ENCODE measurements around the gene PSEN1.
"Not testable (repeated sequence)": the region's sequence is repeated elsewhere in the genome, so short reads cannot be mapped to it uniquely, and the experiment has no call there.

Gene PSEN1

GRCh38 chr14:73167727-73168126 lies 31.4 kb downstream of the PSEN1 start:
- DNase-seq: no peak

DNA sequence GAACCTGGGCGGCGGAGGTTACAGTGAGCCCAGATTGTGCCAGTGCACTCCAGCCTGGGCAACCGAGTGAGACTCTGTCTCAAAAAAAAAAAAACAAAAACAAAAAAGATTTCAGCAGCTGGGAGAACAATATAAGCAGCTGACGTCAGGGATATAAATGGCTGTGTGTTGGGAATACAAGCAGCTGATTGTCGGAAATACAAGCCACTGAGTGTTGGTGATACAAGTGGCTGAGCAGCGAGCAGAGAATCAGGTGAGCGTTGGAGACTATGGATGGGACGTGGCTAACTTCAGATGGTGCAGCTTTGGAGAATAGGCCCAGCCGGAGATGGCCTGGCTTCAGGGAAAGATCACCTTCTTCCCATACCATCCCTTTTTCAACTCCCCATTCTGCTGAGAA lies 32.0 kb downstream of the PSEN1 start:
- no peak for DNase-seq

DNA sequence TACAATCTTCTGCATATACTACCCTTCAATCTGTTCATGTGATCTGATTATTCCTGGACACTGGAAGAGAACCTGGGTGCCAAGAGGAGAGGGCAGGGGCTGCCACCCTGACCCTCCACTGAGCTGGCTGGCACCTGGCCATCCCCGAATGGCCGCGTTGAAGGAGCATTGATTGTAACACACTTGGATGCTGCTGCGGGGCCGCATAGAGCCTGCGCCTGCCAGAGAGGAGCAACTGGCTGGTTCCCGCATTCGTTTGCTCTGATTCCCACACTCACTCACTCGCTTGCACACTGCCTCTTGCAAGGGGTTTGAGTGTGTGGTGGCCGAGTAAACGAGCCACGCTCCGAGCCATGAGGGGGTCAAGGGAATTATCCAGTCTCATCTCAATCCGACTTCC lies 32.4 kb downstream of the PSEN1 start:
- no peak for DNase-seq

DNA sequence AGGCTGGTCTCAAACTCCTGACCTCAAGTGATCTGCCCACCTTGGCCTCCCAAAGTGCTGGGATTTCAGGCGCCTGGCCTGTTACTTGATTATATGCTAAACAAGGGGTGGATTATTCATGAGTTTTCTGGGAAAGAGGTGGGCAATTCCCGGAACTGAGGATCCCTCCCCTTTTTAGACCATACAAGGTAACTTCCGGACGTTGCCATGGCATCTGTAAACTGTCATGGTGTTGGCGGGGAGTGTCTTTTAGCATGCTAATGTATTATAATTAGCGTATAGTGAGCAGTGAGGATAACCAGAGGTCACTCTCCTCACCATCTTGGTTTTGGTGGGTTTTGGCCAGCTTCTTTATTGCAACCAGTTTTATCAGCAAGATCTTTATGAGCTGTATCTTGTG lies 33.5 kb downstream of the PSEN1 start:
- not testable (repeated sequence) for DNase-seq

GRCh38 chr14:73170686-73171085 lies 34.4 kb downstream of the PSEN1 start:
- no peak for DNase-seq

GRCh38 chr14:73172500-73172899 lies 36.2 kb downstream of the PSEN1 start:
- no peak for DNase-seq

- DNase-seq: no peak
Measured at GRCh38 chr14:73173092-73173735, 36.9 kb downstream of the PSEN1 start.

- no peak for DNase-seq
Measured at GRCh38 chr14:73176685-73177084, 40.4 kb downstream of the PSEN1 start.

DNA sequence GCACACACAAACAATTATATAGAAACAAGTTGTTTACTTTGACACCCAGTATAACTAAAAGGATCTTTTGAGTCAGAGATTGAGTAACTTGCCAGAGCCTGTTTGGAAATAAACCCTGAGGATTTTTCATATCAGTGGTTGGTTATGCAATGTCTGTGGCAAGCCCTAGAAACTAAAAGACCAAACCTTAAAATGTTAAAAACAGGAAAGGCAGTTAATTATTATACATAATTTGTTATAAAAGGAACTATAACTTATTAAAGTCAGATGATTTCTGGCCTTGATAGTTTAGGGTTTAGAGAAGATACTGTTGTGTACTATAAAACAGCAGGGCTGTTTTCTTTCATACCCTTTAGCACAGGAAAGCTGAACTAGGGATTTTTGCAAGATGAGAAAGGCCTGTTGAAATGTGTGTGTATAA lies 44.1 kb downstream of the PSEN1 start:
- DNase-seq: no peak

DNA sequence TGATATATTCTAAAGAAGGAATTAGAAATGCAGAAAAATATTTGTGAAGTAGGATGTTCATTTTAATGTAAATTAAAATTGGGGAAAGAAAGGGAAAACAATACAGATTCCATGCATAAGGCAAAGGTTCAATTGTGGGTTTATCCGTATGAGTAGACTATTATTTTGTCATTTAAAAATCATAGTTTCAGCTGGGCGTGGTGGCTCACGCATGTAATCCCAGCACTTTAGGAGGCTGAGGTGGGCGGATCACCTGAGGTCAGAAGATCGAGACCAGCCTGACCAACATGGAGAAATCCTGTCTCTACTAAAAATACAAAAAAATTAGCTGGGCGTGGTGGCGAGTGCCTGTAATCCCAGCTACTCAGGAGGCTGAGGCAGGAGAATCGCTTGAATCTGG lies 44.7 kb downstream of the PSEN1 start:
- not testable (repeated sequence) for DNase-seq

DNA sequence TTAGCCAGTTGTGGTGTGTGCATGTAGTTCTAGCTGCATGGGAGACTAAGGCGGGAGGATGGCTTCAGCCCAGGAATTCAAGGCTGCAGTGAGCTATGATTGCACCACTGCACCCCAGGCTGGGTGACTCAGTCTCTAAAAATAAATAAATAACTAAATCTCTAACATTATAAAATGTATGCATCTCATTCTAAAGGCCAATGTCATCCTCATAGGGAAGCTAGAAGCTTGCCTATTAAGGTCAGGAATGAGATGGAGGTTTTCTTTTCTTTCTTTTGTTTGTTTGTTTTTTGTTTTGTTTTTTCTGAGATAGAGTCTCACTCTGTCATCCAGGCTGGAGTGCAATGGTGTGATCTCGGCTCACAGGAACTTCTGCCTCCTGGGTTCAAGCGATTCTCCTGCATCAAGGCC lies 52.2 kb downstream of the PSEN1 start:
- no peak for DNase-seq

- no peak for DNase-seq
Measured at GRCh38 chr14:73189651-73190050, 53.3 kb downstream of the PSEN1 start.

DNA sequence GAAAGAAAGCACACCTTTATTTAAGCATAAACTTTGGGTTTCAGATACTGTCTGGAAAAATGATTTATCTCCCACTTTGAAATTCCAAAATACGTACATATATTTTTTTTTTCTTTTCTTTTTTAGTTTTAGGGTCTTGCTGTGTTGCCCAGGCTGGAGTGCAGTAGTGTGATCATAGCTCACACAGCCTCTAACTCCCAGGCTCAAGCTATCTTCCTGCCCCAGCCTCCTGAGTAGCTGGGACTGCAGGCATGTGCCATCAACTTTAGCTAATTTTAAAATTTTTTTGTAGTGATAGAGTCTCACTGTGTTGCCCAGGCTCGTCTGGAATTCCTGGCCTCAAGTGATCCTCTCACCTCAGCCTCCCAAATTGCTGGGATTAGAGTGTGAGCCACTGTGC lies 55.1 kb downstream of the PSEN1 start:
- no peak for DNase-seq

GRCh38 chr14:73194306-73194705 lies 58.0 kb downstream of the PSEN1 start:
- DNase-seq: not testable (repeated sequence)

DNA sequence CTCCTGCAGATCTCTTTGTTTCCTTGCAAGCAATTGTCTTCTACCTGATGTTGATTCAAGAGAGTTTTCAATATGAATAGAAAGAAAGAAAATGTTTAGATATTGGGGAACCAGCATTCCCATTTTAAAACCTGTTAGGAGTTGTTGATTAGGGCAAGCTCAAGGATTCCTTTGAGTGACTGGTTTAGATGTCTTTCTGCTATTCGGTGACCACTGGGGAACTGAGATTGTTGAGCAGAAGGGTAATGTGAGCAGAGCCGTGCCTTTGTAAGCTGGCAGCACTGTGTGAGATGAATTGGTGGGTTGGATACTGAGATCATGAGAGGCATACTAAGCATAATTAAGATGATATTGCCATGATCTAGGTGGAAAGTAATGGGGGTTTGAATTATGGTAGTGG lies 61.9 kb downstream of the PSEN1 start:
- no peak for DNase-seq

- DNase-seq: no peak
Measured at GRCh38 chr14:73203527-73203926, 67.2 kb downstream of the PSEN1 start.

GRCh38 chr14:73207615-73208014 lies 71.3 kb downstream of the PSEN1 start:
- no peak for DNase-seq

- DNase-seq: no peak
Measured at GRCh38 chr14:73208390-73208789, 72.1 kb downstream of the PSEN1 start.

- no peak for DNase-seq
Measured at GRCh38 chr14:73208846-73209245, 72.5 kb downstream of the PSEN1 start.

- no peak for DNase-seq
Measured at GRCh38 chr14:73209953-73210352, 73.6 kb downstream of the PSEN1 start.

GRCh38 chr14:73211251-73212040 lies 75.1 kb downstream of the PSEN1 start:
- no peak for DNase-seq

GRCh38 chr14:73216030-73216429 lies 79.7 kb downstream of the PSEN1 start:
- DNase-seq: no peak

DNA sequence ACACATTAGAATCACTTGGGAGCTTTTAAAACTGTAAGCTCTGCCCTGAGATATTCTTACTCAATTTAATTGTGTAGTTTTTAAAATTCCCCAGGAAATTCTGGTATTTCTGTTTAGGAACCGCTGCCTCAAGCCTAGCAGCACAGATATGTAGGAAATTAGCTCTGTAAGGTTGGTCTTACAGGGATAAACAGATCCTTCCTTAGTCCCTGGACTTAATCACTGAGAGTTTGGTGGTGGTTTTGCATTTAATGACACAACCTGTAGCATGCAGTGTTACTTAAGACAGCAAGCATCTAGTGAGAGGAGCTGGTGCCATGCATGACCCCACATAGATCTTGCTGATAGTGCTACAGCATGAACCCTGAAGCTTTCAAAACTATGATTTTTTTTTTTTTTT lies 81.1 kb downstream of the PSEN1 start:
- no peak for DNase-seq

- DNase-seq: no peak
Measured at GRCh38 chr14:73220061-73220460, 83.8 kb downstream of the PSEN1 start.

- no peak for DNase-seq
Measured at GRCh38 chr14:73220634-73221033, 84.3 kb downstream of the PSEN1 start.
